ENCODE measurements around the gene SSX1. TPM values are rescaled to one million over a fixed set of nuclear protein-coding genes. Genes with fewer than 3 reads are reported as not detected.
"Not testable (repeated sequence)": the region's sequence is repeated elsewhere in the genome, so short reads cannot be mapped to it uniquely, and the experiment has no call there.

The SSX1 gene, protein sequence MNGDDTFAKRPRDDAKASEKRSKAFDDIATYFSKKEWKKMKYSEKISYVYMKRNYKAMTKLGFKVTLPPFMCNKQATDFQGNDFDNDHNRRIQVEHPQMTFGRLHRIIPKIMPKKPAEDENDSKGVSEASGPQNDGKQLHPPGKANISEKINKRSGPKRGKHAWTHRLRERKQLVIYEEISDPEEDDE
- total RNA-seq: not detected in 2 replicates

- H3K27me3 Mint-ChIP-seq; H3K9me3 Mint-ChIP-seq; H3K4me1 Mint-ChIP-seq; intact Hi-C loops (cut with micrococcal nuclease); H3K4me3 Mint-ChIP-seq; DNase-seq; H3K27ac Mint-ChIP-seq; H3K36me3 Mint-ChIP-seq (ENCODE audit: low read depth): not testable (repeated sequence)
Observed at GRCh38 chrX:48255062-48255796, at the start of gene SSX1. Gene SSX1 (plus strand): TSS chrX:48255392. CDS start chrX:48257242, 1,850 bp downstream.

DNA sequence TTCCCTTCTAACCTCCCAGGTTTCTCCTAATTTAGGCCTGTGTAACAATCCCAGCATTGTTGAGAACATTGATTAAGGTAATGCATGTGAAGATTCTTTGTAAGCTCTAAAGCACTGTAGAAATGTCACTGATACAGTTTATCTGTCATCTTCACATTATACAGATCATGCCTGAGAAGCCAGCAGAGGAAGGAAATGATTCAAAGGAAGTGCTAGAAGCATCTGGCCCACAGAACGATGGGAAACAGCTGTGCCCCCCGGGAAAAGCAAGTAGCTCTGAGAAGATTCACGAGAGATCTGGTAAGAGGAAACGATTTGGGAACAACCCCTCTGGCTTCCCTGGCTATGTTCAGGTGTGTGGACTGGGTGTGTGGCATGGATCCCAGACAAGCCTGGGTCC, 40.9 kb upstream of the SSX1 start:
- H3K27me3 Mint-ChIP-seq; H3K4me1 Mint-ChIP-seq; H3K27ac Mint-ChIP-seq; H3K36me3 Mint-ChIP-seq (ENCODE audit: low read depth); H3K4me3 Mint-ChIP-seq; intact Hi-C loops (cut with micrococcal nuclease); DNase-seq; H3K9me3 Mint-ChIP-seq: not testable (repeated sequence)

DNA sequence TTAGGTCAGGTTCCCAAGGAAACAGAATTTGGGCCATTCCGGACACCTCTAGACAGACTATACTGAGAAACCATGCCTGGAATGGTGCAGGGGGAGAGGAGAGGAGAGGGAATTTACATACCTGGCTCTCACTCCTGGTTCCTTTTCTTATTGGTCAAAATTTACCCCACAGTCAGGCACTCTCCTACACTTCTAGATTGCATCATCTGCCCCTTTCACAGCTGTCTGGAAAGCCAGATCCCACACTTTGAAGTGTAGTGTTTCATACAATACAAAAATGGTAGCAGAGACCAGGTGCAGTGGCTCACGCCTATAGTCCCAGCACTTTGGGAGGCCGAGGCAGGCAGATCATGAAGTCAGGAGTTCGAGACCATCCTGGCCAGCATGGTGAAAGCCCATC, 31.0 kb upstream of the SSX1 start:
- H3K27me3 Mint-ChIP-seq; H3K4me1 Mint-ChIP-seq; intact Hi-C loops (cut with micrococcal nuclease); H3K27ac Mint-ChIP-seq; H3K4me3 Mint-ChIP-seq; H3K36me3 Mint-ChIP-seq (ENCODE audit: low read depth); H3K9me3 Mint-ChIP-seq; DNase-seq: not testable (repeated sequence)

- H3K27me3 Mint-ChIP-seq; DNase-seq; H3K9me3 Mint-ChIP-seq; intact Hi-C loops (cut with micrococcal nuclease); H3K4me1 Mint-ChIP-seq; H3K27ac Mint-ChIP-seq; H3K4me3 Mint-ChIP-seq; H3K36me3 Mint-ChIP-seq (ENCODE audit: low read depth): not testable (repeated sequence)
Observed at GRCh38 chrX:48252945-48253344, 2.2 kb upstream of the SSX1 start.

DNA sequence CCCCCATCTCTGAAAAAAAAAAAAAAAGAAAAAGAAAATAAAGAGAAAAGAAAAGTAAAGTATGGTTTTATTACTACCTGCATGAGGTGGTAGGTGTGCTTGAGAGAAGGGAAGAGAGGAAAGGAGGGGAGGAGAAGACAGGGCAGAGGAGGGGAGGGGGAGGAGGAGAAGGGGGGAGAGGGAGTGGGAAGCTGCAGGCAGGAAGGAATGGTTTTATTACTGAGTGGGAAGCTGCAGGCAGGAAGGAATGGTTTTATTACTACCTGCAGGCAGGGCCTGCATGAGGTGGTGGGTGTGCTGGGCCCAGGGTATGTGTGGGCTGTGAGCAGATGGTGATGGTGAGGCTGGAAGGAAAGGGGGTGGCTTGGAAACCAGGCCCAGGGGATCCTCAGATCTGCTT, 19.2 kb downstream of the SSX1 start:
- intact Hi-C loops (cut with micrococcal nuclease); DNase-seq; H3K4me3 Mint-ChIP-seq; H3K4me1 Mint-ChIP-seq; H3K27ac Mint-ChIP-seq; H3K27me3 Mint-ChIP-seq; H3K9me3 Mint-ChIP-seq; H3K36me3 Mint-ChIP-seq (ENCODE audit: low read depth): not testable (repeated sequence)

GRCh38 chrX:48278958-48279357, 23.8 kb downstream of the SSX1 start:
- no peak overlapping the region for H3K27ac Mint-ChIP-seq
- no peak overlapping the region for H3K4me3 Mint-ChIP-seq
- H3K4me1 Mint-ChIP-seq: no peaks in the 10 kb centered on the region
- H3K36me3 Mint-ChIP-seq (ENCODE audit: low read depth): no peaks in the 10 kb centered on the region
- no peaks in the 10 kb centered on the region for H3K9me3 Mint-ChIP-seq
- no peak for DNase-seq
- intact Hi-C loops (cut with micrococcal nuclease): no loop called here
- no peaks in the 10 kb centered on the region for H3K27me3 Mint-ChIP-seq

GRCh38 chrX:48280729-48281128, 25.5 kb downstream of the SSX1 start:
- intact Hi-C loops (cut with micrococcal nuclease); H3K4me1 Mint-ChIP-seq: not testable (repeated sequence)

DNA sequence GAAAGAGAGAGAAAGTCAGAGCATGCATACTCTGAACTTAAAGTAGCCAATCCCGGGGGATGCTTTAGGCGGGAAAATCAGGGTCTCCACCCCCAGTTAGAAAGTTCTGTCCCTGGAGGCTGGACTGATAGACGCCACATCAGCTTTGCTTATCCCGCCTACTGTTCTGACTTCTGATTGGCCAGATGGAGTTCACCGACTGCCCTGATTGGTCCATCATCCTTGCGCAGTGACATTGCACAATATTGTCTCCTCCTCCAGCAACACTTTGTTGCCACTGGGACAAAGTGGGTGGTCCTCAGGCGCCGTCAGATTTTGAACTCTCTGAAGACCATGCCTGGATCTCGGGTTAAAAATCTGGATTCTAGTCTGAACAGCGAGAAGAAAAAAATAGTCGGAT, 51.0 kb downstream of the SSX1 start:
- H3K4me1 Mint-ChIP-seq: no peaks in the 10 kb centered on the region
- no peak overlapping the region for H3K27ac Mint-ChIP-seq
- H3K27me3 Mint-ChIP-seq: peaks cover 5% of the 10 kb centered on the region
- H3K4me3 Mint-ChIP-seq: no peak overlapping the region
- H3K36me3 Mint-ChIP-seq (ENCODE audit: low read depth): no peaks in the 10 kb centered on the region
- intact Hi-C loops (cut with micrococcal nuclease): no loop called here
- no peak for DNase-seq
- H3K9me3 Mint-ChIP-seq: no peaks in the 10 kb centered on the region

More at GRCh38 chrX:48280729-48281128, 25.5 kb downstream of the SSX1 start:
- not testable (repeated sequence) for H3K4me3 Mint-ChIP-seq; H3K36me3 Mint-ChIP-seq (ENCODE audit: low read depth); H3K27ac Mint-ChIP-seq; H3K27me3 Mint-ChIP-seq; DNase-seq; H3K9me3 Mint-ChIP-seq

DNA sequence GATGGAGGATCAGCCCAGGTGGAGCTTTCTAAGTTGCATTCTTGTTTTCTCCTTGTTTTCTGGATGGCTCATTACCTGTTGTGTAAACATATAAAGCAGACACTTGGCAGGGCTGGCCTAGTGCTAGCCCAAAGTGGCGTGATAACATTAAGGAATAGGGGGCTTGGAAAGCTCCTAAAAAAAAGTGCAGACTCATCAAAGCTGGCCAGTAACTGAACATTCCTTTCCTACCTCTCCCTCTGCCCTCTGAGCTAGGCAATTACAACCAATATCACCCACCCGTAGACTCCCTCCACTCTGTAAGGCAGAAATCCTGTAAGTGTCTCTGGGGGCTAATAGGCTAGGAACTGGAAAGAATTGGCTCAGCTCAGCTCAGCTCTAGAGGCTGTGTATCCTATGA, 58.8 kb downstream of the SSX1 start:
- H3K4me1 Mint-ChIP-seq; H3K9me3 Mint-ChIP-seq; DNase-seq; H3K27me3 Mint-ChIP-seq; H3K27ac Mint-ChIP-seq; intact Hi-C loops (cut with micrococcal nuclease); H3K36me3 Mint-ChIP-seq (ENCODE audit: low read depth); H3K4me3 Mint-ChIP-seq: not testable (repeated sequence)

Other genes with a start within 250 kb of the SSX1 start
- not detected in 2 replicates for gene SPACA5, start 248.4 kb upstream of the SSX1 start, total RNA-seq
- 0.19 and 0.33 TPM in 2 replicates for gene ZNF630, start 183.8 kb upstream of the SSX1 start, total RNA-seq
- gene SPACA5B, start 124.8 kb upstream of the SSX1 start, total RNA-seq: not detected in 2 replicates
- gene SSX5, start 58.6 kb upstream of the SSX1 start, total RNA-seq: not detected in 2 replicates
- gene SSX3, start 101.3 kb downstream of the SSX1 start, total RNA-seq: not detected in 2 replicates
- gene SSX4, start 128.1 kb downstream of the SSX1 start, total RNA-seq: not detected in 2 replicates
- gene SSX4B, start 156.6 kb downstream of the SSX1 start, total RNA-seq: not detected in 2 replicates
- gene SLC38A5, start 214.9 kb downstream of the SSX1 start, total RNA-seq: 195 and 210 TPM in 2 replicates
- gene FTSJ1, start 220.8 kb downstream of the SSX1 start, total RNA-seq: 95.6 and 101 TPM in 2 replicates

Data from activated CD4-positive, alpha-beta T cell treated with anti-CD3 and anti-CD28 coated beads, Interleukin-2, amount 10 ng/mL, durations not matched to agents 24 days and 14 days (primary cell).